H1 (cell line): ENCODE measurements around the gene RRP12. TPM values are rescaled to one million over a fixed set of nuclear protein-coding genes. Genes with fewer than 3 reads are reported as not detected.
A peak's percentile ranks its signal among the peaks of the same experiment; 100 is the strongest.

ENCODE experiments used
- CTCF ChIA-PET: fragments of 300-600 bp; sonication (Branson Sonifier 250); formaldehyde crosslinking; loops from one replicate; lab custom pipeline; 2021; ENCODE audit not compliant: partially characterized antibody; lab: Charles Lee
- POLR2A ChIA-PET: fragments of 300-600 bp; sonication (Branson Sonifier 250); formaldehyde crosslinking; loops from one replicate; lab custom pipeline; 2021; ENCODE audit warnings: inconsistent platforms; ENCODE audit not compliant: partially characterized antibody; lab: Charles Lee
- DNase-seq, 2 experiments: peaks; one replicate each; pipeline versions ENCODE4 v3.0.0 to v3.0.0-alpha.2; 2010 to 2022; ENCODE audit warnings: low spot score in 2 of 2, low read depth in 1 of 2, mixed read lengths in 1 of 2
- FAIRE-seq: peaks from 2 replicates; lab custom pipeline; 2011; peaks lifted over from hg19 to GRCh38; lab: Jason Lieb, UNC
- H2AFZ ChIP-seq: 2 replicates; pipeline ENCODE4 v1.8.1; 2012; ENCODE audit warnings: low read length, inconsistent platforms
- H2AK5ac ChIP-seq: 2 replicates; pipeline ENCODE4 v1.6.1; 2013; ENCODE audit warnings: low read depth, low read length
- H2BK120ac ChIP-seq: replicated peaks from 2 replicates; pipeline ENCODE3; 2013; ENCODE audit warnings: low read depth, low read length, inconsistent platforms
- H2BK12ac ChIP-seq: 2 replicates; pipeline ENCODE4 v1.6.1; 2013; ENCODE audit warnings: low read depth, low read length
- H2BK15ac ChIP-seq: 2 replicates; pipeline ENCODE4 v1.6.1; 2013; ENCODE audit warnings: low read length
- H2BK20ac ChIP-seq: 2 replicates; pipeline ENCODE4 v1.6.1; 2013; ENCODE audit warnings: low read length
- H2BK5ac ChIP-seq: 2 replicates; pipeline ENCODE4 v1.6.1; 2013; ENCODE audit warnings: low read depth, low read length
- H3K14ac ChIP-seq: 2 replicates; pipeline ENCODE4 v1.6.1; 2013; ENCODE audit warnings: inconsistent platforms; ENCODE audit not compliant: insufficient read length
- H3K18ac ChIP-seq: 2 replicates; pipeline ENCODE4 v1.6.1; 2013; ENCODE audit warnings: low read length; ENCODE audit errors: extremely low read depth
- H3K23ac ChIP-seq: 2 replicates; pipeline ENCODE4 v1.6.1; 2013; ENCODE audit warnings: inconsistent platforms; ENCODE audit not compliant: insufficient read length
- H3K23me2 ChIP-seq: 2 replicates; pipeline ENCODE4 v1.6.1; 2013; ENCODE audit warnings: low read depth, low read length
- H3K27ac ChIP-seq: 2 replicates; pipeline ENCODE4 v1.6.1; 2011; ENCODE audit warnings: low read depth, low read length, inconsistent platforms
- H3K27me3 ChIP-seq, 4 experiments: replicated peaks in 1 of 4; 1 replicate in 1 of 4; 2 replicates in 3 of 4; pipeline versions ENCODE4 v1.6.1 to v1.8.1; 2011 to 2013; ENCODE audit warnings: low read length in 3 of 4, mild to moderate bottlenecking in 3 of 4, inconsistent platforms in 2 of 4, mixed read lengths in 2 of 4, moderate library complexity in 1 of 4; ENCODE audit not compliant: control insufficient read depth in 3 of 4, insufficient read depth in 3 of 4; ENCODE audit errors: extremely low read depth in 1 of 4
- H3K36me3 ChIP-seq, 4 experiments: 2 replicates each; pipeline versions ENCODE4 v1.6.1 to v1.8.1; 2011 to 2013; ENCODE audit warnings: mild to moderate bottlenecking in 4 of 4, low read length in 3 of 4, moderate library complexity in 2 of 4, control low read depth in 1 of 4, inconsistent platforms in 1 of 4; ENCODE audit not compliant: insufficient read depth in 4 of 4, control insufficient read depth in 2 of 4
- H3K4ac ChIP-seq: replicated peaks from 2 replicates; pipeline ENCODE3; 2013; ENCODE audit warnings: low read length, low read depth, mixed read lengths, inconsistent platforms; ENCODE audit not compliant: insufficient read length
- H3K4me1 ChIP-seq, 4 experiments: replicated peaks in 1 of 4; 1 replicate in 1 of 4; 2 replicates in 3 of 4; pipeline versions ENCODE4 v1.6.1 to v1.8.1; 2011 to 2013; ENCODE audit warnings: low read length in 3 of 4, inconsistent platforms in 2 of 4, mixed read lengths in 1 of 4; ENCODE audit not compliant: insufficient read depth in 4 of 4, control insufficient read depth in 3 of 4
- H3K4me2 ChIP-seq, 2 experiments: 2 replicates each; pipeline versions ENCODE4 v1.6.1 to v1.8.1; 2011 to 2013; ENCODE audit warnings: low read depth in 2 of 2, low read length in 2 of 2, control low read depth in 1 of 2, inconsistent platforms in 1 of 2, mild to moderate bottlenecking in 1 of 2; ENCODE audit not compliant: insufficient read depth in 1 of 2
- H3K4me3 ChIP-seq, 4 experiments: fragments of 200-600, 300-600 bp in 1 of 4; sonication (generic), shearing (Covaris generic), sonication (Bioruptor Twin) in 1 of 4; 2 replicates each; pipeline versions ENCODE4 v1.5.1 to v1.8.1; 2011 to 2016; ENCODE audit warnings: low read length in 4 of 4, low read depth in 3 of 4, control low read depth in 2 of 4, inconsistent platforms in 2 of 4, mild to moderate bottlenecking in 2 of 4, mixed read lengths in 1 of 4, moderate library complexity in 1 of 4; ENCODE audit not compliant: insufficient read depth in 2 of 4; ENCODE audit errors: extremely low read depth in 1 of 4
- H3K56ac ChIP-seq: replicated peaks from 2 replicates; pipeline ENCODE3; 2013; ENCODE audit warnings: low read depth, mild to moderate bottlenecking, mixed read lengths, low read length, inconsistent platforms; ENCODE audit not compliant: insufficient read length
- H3K79me1 ChIP-seq: 2 replicates; pipeline ENCODE4 v1.6.1; 2013; ENCODE audit warnings: low read depth, low read length, control low read depth
- H3K79me2 ChIP-seq, 2 experiments: 2 replicates each; pipeline versions ENCODE4 v1.6.1 to v1.8.1; 2012 to 2013; ENCODE audit warnings: low read length in 2 of 2, mild to moderate bottlenecking in 2 of 2, inconsistent platforms in 1 of 2; ENCODE audit not compliant: insufficient read depth in 2 of 2, control insufficient read depth in 1 of 2
- H3K9ac ChIP-seq, 4 experiments: replicated peaks in 1 of 4; 1 replicate in 1 of 4; 2 replicates in 3 of 4; pipeline versions ENCODE4 v1.6.1 to v1.8.1; 2011 to 2013; ENCODE audit warnings: low read depth in 3 of 4, low read length in 3 of 4, control low read depth in 2 of 4, mild to moderate bottlenecking in 2 of 4, moderate library complexity in 2 of 4, inconsistent platforms in 1 of 4; ENCODE audit errors: extremely low read depth in 1 of 4
- H3K9me3 ChIP-seq, 2 experiments: 2 replicates each; pipeline versions ENCODE4 v1.6.1 to v1.8.1; 2012 to 2013; ENCODE audit warnings: mild to moderate bottlenecking in 2 of 2, moderate library complexity in 2 of 2, control low read depth in 1 of 2, inconsistent platforms in 1 of 2, low read depth in 1 of 2, low read length in 1 of 2, mixed read lengths in 1 of 2; ENCODE audit not compliant: insufficient read depth in 2 of 2
- H4K20me1 ChIP-seq, 2 experiments: replicated peaks in 1 of 2; 2 replicates each; pipeline versions ENCODE3 to v1.8.1; 2011 to 2013; ENCODE audit warnings: inconsistent platforms in 2 of 2, low read length in 2 of 2, mild to moderate bottlenecking in 1 of 2; ENCODE audit not compliant: insufficient read depth in 2 of 2, control insufficient read depth in 1 of 2
- H4K5ac ChIP-seq: 2 replicates; pipeline ENCODE4 v1.6.1; 2013; ENCODE audit warnings: low read length, low read depth, mixed read lengths, inconsistent platforms; ENCODE audit not compliant: insufficient read length
- H4K8ac ChIP-seq: 2 replicates; pipeline ENCODE4 v1.8.0; 2013; ENCODE audit warnings: mild to moderate bottlenecking, moderate library complexity, low read length, inconsistent platforms; ENCODE audit not compliant: insufficient read depth; ENCODE audit errors: extremely low read depth
- H4K91ac ChIP-seq: replicated peaks from 2 replicates; pipeline ENCODE3; 2013; ENCODE audit warnings: low read length, mixed read lengths, inconsistent platforms; ENCODE audit not compliant: insufficient read length
- BRCA1 ChIP-seq: IDR thresholded peaks from 2 replicates; pipeline ENCODE4 v1.6.1; 2012; ENCODE audit warnings: low read depth, low read length, improper control_type of control experiment
- EP300 ChIP-seq, 2 experiments: IDR thresholded peaks; 1 replicate in 1 of 2; 2 replicates in 1 of 2; pipeline ENCODE4 v1.6.1; 2011 to 2012; ENCODE audit warnings: low read depth in 2 of 2, low read length in 2 of 2, mild to moderate bottlenecking in 2 of 2, borderline replicate concordance in 1 of 2, inconsistent platforms in 1 of 2, moderate library complexity in 1 of 2
- RBBP5 ChIP-seq: IDR thresholded peaks from 2 replicates; pipeline ENCODE4 v1.7.1; 2012; ENCODE audit warnings: low read depth, mild to moderate bottlenecking, inconsistent platforms, low read length, moderate library complexity, borderline replicate concordance
- SIN3A ChIP-seq, 2 experiments: IDR thresholded peaks in 1 of 2; conservative IDR thresholded peaks in 1 of 2; 2 replicates each; pipeline ENCODE4 v1.6.1; 2011 to 2012; ENCODE audit warnings: low read length in 2 of 2, improper control_type of control experiment in 1 of 2, low read depth in 1 of 2, mild to moderate bottlenecking in 1 of 2
- SP2 ChIP-seq: IDR thresholded peaks from 2 replicates; pipeline ENCODE4 v1.6.1; 2012; ENCODE audit warnings: mild to moderate bottlenecking, low read length, inconsistent platforms
- TAF1 ChIP-seq: IDR thresholded peaks from 2 replicates; pipeline ENCODE4 v1.6.1; 2011; ENCODE audit warnings: mild to moderate bottlenecking, low read depth, low read length
- TCF12 ChIP-seq: IDR thresholded peaks from 2 replicates; pipeline ENCODE4 v1.6.1; 2011; ENCODE audit warnings: low read depth, mild to moderate bottlenecking, low read length
- USF2 ChIP-seq: IDR thresholded peaks from 2 replicates; pipeline ENCODE4 v1.6.1; 2011; ENCODE audit warnings: low read length, improper control_type of control experiment
- YY1 ChIP-seq: IDR thresholded peaks from 2 replicates; pipeline ENCODE4 v1.6.1; 2011; ENCODE audit warnings: low read depth, mild to moderate bottlenecking, low read length
- WGBS, 2 experiments: shearing (Covaris generic) in 1 of 2; methylation state at CpG; one replicate each; pipeline versions ENCODE4 v1.1.6 to v1.1.7; 2013 to 2015; ENCODE audit warnings: low lambda C conversion rate in 2 of 2, mixed read lengths in 2 of 2, inconsistent platforms in 1 of 2, low coverage in 1 of 2, missing lambda C conversion rate in 1 of 2; ENCODE audit not compliant: insufficient replicate concordance in 2 of 2, insufficient coverage in 1 of 2, insufficient read length in 1 of 2; ENCODE audit errors: extremely low coverage in 1 of 2, missing lambda C conversion rate in 1 of 2; 5-methylcytosine and 5-hydroxymethylcytosine counted together
- polyA plus RNA-seq, 7 experiments: library from polyadenylated mRNA; depleted of rRNA in 3 of 7; stranded (reverse) in 5 of 7; unstranded in 2 of 7; fragments of >200 nt in 5 of 7; fragments of 200-250 nt in 2 of 7; gene quantifications; 1 replicate in 5 of 7; 2 replicates in 1 of 7; 4 replicates in 1 of 7; pipeline versions ENCODE4 v1.2.1 to v1.2.3, GENCODE V29; 2011 to 2013; ENCODE audit warnings: missing spikeins in 2 of 7, mixed read lengths in 2 of 7
- total RNA-seq: library from RNA; stranded (reverse); fragmentation: NEBNext Ultra II Directional; extraction: Animal tissue kit (Norgen Biotek cat#: 25700); gene quantifications from 2 replicates; pipeline ENCODE4 v1.2.1, GENCODE V29; 2021

RRP12 gene
- total and polyA plus RNA-seq, 2 of the 8 experiments (the other 6 are each of a cell fraction or from before 2014, with no cell fraction given) = 21.0 to 65.8 TPM

GRCh38 chr10:97321032-97321803, 79.9 kb downstream of the RRP12 start:
- H2BK20ac ChIP-seq = no peak overlapping the region
- H4K91ac ChIP-seq = no peak overlapping the region
- H3K23me2 ChIP-seq = peaks cover 19% of the 10 kb centered on the region
- ChIA-PET CTCF (interaction anchor here (0.6 to 1.5 kb wide), 8 partner anchors 9 to 88 kb away, joined by 3 to 6 read pairs (median 4); no protein-coding TSS in a partner anchor), POLR2A (interaction anchor here (0.6 to 5.5 kb wide), 3 partner anchors 12 to 31 kb away, joined by 3 to 75 read pairs (median 3); partner anchors contain the start of gene FRAT2)
- H3K9ac ChIP-seq = peak overlapping the region in 2 of 4 experiments; percentile 38 to 40; a peak in 2 of 7 replicates
- H3K4ac ChIP-seq = no peak overlapping the region
- H3K27ac ChIP-seq = no peak overlapping the region
- no peak overlapping the region for H3K56ac ChIP-seq
- H3K23ac ChIP-seq = no peak overlapping the region
- peak; percentile 38; the same call in 1 of the 2 replicates for TF ChIP-seq RBBP5
- TF ChIP-seq TCF12 = 0 out of 2 replicates have a peak, but pooled peaks have one; percentile 49
- TF ChIP-seq TAF1 = 0 out of 2 replicates have a peak, but pooled peaks have one; percentile 21
- TF ChIP-seq SIN3A (conservative IDR thresholded peaks at IDR 0.05 in 1 of 2, IDR thresholded peaks at IDR 0.05 in 1 of 2; ENCODE audit: low read depth in 1 of 2, low read length in 2 of 2) = peak in 1 of 2 experiments; percentile 56; a peak in 2 of 4 replicates
- no peak for TF ChIP-seq BRCA1
- TF ChIP-seq USF2 = no peak
- TF ChIP-seq SP2 = no peak
- peak; percentile 70; the same call in 1 of the 2 replicates for TF ChIP-seq YY1
- TF ChIP-seq EP300 (IDR thresholded peaks at IDR 0.05; ENCODE audit: borderline replicate concordance in 1 of 2, low read depth in 2 of 2, low read length in 2 of 2) = no peak
- H3K36me3 ChIP-seq = no peaks in the 10 kb centered on the region
- H3K14ac ChIP-seq = no peak overlapping the region
- H2BK120ac ChIP-seq = no peak overlapping the region
- peaks cover 0 to 15% (median 12%) of the 10 kb centered on the region in 4 experiments; a peak in 6 of 7 replicates for H3K4me1 ChIP-seq
- no peak overlapping the region for H4K5ac ChIP-seq
- no peaks in the 10 kb centered on the region for H3K79me1 ChIP-seq
- H2AK5ac ChIP-seq = no peak overlapping the region
- H4K20me1 ChIP-seq = no peaks in the 10 kb centered on the region
- H2BK15ac ChIP-seq = no peak overlapping the region
- H3K27me3 ChIP-seq = peaks cover 6 to 23% (median 20%) of the 10 kb centered on the region in 4 experiments
- H2BK5ac ChIP-seq = no peak overlapping the region
- peak overlapping the region; percentile 95 for H4K8ac ChIP-seq
- peak overlapping the region; percentile 45 to 79 (median 62) for H3K4me3 ChIP-seq
- peak overlapping the region; percentile 88; the same call in 1 of the 2 replicates for H2BK12ac ChIP-seq
- no peak overlapping the region for H2AFZ ChIP-seq
- DNase-seq (peak in 1 of 2 experiments; percentile 67), FAIRE-seq (no peak)
- H3K79me2 ChIP-seq = no peaks in the 10 kb centered on the region
- no peak overlapping the region for H3K18ac ChIP-seq
- peak overlapping the region; percentile 87 to 97 for H3K4me2 ChIP-seq
- 24% methylated on average over 31 of the region's 38 CpGs; no CpG with 5 or more reads in 1 of the 2 experiments for WGBS, 2 experiments
- no peaks in the 10 kb centered on the region for H3K9me3 ChIP-seq
